ENCODE data around the gene MYOM3. TPM values are rescaled to one million over a fixed set of nuclear protein-coding genes. Genes with fewer than 3 reads are reported as not detected.
"Not testable (repeated sequence)": the region's sequence is repeated elsewhere in the genome, so short reads cannot be mapped to it uniquely, and the experiment has no call there.

The MYOM3 gene
- total RNA-seq, 1 donor from 2014 or later, result 0.42 TPM

GRCh38 chr1:24043345-24044032 is 68.4 kb downstream of the MYOM3 start:
- no peak for DNase-seq (ENCODE audit: low spot score)

GRCh38 chr1:24042315-24042714 is 69.6 kb downstream of the MYOM3 start:
- no peak for DNase-seq (ENCODE audit: low spot score)

GRCh38 chr1:24036088-24036487 is 75.8 kb downstream of the MYOM3 start:
- peak; percentile 37 for DNase-seq (ENCODE audit: low spot score)

- no peak for DNase-seq (ENCODE audit: low spot score)
These were observed 79.0 kb downstream of the MYOM3 start for GRCh38 chr1:24032981-24033380.

DNA sequence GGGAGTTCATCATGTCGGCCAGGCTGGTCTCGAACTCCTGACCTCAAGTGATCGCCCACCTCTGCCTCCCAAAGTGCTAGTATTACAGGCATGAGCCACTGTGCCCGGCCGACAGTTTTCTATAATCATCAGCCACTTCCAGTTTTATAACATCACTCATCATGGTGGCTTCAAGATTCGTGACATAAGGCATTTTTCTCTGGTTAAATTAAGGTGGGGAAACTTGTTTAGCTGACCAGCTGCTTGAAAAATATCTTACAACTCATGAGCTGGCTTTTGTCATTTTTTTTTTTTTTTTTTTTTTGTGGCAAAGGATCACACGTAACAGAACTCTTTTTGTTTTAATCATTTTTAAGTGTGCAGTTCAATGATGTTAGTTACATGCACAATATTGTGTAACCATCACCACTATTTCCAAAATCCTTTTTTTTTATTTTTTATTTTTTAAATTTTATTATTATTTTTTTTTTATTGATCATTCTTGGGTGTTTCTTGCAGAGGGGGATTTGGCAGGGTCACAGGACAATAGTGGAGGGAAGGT is 80.9 kb downstream of the MYOM3 start:
- not testable (repeated sequence) for DNase-seq (ENCODE audit: low spot score)

DNA sequence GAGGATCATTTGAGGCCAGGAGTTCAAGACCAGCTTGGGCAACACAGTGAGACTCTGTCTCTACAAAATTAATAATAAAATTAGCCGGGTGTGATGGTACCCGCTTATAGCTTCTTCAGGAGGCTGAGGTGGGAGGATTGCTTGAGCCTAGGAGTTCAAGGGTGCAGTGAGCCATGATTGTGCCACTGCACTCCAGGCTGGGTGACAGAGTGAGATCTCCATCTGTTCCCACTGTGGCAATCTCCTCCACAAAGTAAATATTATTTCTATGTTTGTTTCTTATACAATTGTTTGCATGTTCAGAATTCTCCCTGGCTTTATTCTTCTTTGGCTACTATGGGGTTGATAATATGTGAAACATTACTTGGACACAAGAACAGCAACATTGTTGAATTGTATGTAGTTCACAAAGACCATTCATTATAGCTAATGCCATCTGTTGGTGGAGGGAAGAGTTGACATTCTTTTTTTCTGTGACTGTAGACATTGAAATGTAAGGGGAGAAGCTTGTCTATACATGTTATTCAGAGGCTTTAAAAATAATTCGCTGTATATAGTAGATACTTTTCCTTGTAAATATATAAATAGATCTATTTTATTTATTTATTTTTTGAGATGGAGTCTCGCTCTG is 84.0 kb downstream of the MYOM3 start:
- no peak for DNase-seq (ENCODE audit: low spot score)

GRCh38 chr1:24022581-24023361 is 89.2 kb downstream of the MYOM3 start:
- peak; percentile 39 for DNase-seq (ENCODE audit: low spot score)

- DNase-seq (ENCODE audit: low spot score), result no peak
These were observed 90.3 kb downstream of the MYOM3 start for GRCh38 chr1:24021403-24022266.

- DNase-seq (ENCODE audit: low spot score), result no peak
These were observed 91.5 kb downstream of the MYOM3 start for GRCh38 chr1:24020470-24020869.

- no peak for DNase-seq (ENCODE audit: low spot score)
These were observed 91.9 kb downstream of the MYOM3 start for GRCh38 chr1:24020025-24020424.

GRCh38 chr1:24018611-24019580 is 93.0 kb downstream of the MYOM3 start:
- DNase-seq (ENCODE audit: low spot score), result peak; percentile 95

DNA sequence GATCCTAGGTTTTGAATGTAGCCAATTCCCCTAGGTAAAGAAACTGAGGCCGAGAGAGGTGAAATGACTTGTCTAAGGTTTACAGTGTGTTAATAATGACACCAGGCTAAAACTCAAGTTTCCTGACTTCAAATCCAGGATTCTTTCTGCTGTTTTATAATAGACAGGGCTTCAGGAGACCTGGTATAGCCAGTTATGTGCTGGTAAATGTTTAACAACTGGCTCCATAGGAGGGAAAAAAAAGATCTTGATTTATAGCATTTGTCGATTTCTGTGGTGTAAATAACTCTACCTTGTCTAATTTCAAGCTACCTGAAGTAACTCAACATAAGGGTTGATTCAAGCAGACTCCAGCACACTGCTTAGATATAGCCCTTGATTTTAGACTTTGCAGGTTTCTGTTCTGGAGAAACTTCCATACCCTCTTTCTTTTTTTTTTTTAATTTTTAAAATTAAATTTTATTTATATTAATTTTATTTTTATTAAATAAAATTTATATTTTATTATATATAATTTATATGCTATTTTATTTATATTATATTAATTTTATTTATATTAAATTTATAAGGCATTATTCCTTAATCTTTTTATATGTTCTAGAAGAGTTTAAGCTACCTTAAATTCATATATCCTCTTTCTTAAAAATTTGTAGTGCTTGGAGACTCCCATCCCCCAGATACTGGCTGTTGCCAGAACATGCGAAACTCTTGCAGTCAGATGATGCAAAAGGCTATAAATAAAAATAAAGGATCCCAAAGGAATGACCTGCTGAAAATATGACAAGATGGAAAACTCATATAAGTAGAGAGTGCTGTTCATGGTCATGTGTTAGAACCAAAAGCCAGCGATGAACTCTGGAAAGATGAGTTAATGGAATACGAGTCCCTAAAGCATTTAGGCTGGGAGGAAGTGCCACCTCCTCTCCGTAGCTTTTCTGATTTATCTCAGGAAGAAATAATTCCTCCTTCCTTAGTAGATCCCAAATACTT is 96.4 kb downstream of the MYOM3 start:
- no peak for DNase-seq (ENCODE audit: low spot score)

GRCh38 chr1:24012878-24013277 is 99.1 kb downstream of the MYOM3 start:
- not testable (repeated sequence) for DNase-seq (ENCODE audit: low spot score)

- no peak for DNase-seq (ENCODE audit: low spot score)
These were observed 101.3 kb downstream of the MYOM3 start for GRCh38 chr1:24010650-24011049.

DNA sequence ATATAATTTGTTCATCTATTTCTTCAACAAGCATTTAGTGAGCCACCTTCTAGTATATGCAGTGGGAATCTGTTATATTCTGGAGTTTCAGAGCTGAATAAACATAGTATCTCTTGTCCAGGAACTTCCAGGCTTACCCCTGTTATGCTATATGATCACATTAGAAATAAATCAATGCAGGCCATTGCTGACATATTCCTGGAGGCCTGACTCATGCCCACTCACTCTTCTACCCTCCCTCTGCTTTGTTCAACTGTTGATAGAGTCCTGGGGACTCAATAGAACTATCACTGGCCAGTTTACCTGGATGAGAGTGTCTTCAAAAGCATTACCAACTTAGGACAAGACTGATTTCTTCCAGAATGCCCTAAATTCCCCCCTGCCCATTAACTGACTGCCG is 102.5 kb downstream of the MYOM3 start:
- DNase-seq (ENCODE audit: low spot score), result no peak

DNA sequence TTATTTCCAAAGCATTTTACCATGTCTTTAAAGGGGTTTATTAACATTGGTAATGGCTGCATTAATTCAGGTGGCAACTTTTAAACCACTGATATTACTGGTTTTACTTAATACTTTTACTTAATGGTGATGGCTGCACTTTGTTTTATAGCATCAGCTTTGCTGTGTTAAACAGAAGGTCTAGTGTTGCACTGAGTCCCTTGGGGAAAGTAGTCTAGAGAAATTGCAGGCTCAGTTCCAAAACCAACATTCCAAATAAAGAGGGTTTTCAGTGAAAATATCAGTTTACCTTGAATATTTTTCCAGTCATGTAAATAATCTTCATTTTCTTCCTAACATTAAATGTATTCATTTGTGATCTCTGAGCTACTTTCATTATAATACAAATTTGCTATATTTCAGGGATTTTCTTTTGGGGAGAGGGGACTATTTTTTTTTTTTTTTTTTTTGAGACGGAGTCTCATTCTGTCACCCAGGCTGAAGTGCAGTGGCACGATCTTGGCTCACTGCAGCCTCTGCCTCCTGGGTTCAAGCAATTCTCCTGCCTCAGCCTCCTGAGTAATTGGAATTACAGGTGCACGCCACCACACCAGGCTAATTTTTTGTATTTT is 103.3 kb downstream of the MYOM3 start:
- DNase-seq (ENCODE audit: low spot score), result not testable (repeated sequence)

GRCh38 chr1:24007079-24007478 is 104.9 kb downstream of the MYOM3 start:
- no peak for DNase-seq (ENCODE audit: low spot score)
